ENCODE measurements around the gene ECI2.
"Not testable (repeated sequence)": the region's sequence is repeated elsewhere in the genome, so short reads cannot be mapped to it uniquely, and the experiment has no call there.

Gene ECI2

GRCh38 chr6:4138186-4138585, 2.8 kb upstream of the ECI2 start:
- DNase-seq (ENCODE audit: low read depth in 2 of 2), result no peak

- DNase-seq (ENCODE audit: low read depth in 2 of 2), result no peak
Measured at GRCh38 chr6:4136354-4136831, 1.0 kb upstream of the ECI2 start.

- DNase-seq (ENCODE audit: low read depth in 2 of 2), result peak; percentile 92
Measured at GRCh38 chr6:4135665-4136353, 434 bp upstream of the ECI2 start.

- DNase-seq (ENCODE audit: low read depth in 2 of 2), result no peak
Measured at GRCh38 chr6:4133941-4134838, 1.2 kb downstream of the ECI2 start.

- DNase-seq (ENCODE audit: low read depth in 2 of 2), result no peak
Measured at GRCh38 chr6:4130357-4130987, 4.9 kb downstream of the ECI2 start.

- no peak for DNase-seq (ENCODE audit: low read depth in 2 of 2)
Measured at GRCh38 chr6:4129446-4129845, 5.9 kb downstream of the ECI2 start.

- no peak for DNase-seq (ENCODE audit: low read depth in 2 of 2)
Measured at GRCh38 chr6:4128748-4129147, 6.6 kb downstream of the ECI2 start.

GRCh38 chr6:4128072-4128471, 7.3 kb downstream of the ECI2 start:
- no peak for DNase-seq (ENCODE audit: low read depth in 2 of 2)

GRCh38 chr6:4125933-4126864, 9.2 kb downstream of the ECI2 start:
- peak; percentile 74 to 75 for DNase-seq (ENCODE audit: low read depth in 2 of 2)

GRCh38 chr6:4125500-4125899, 9.9 kb downstream of the ECI2 start:
- no peak for DNase-seq (ENCODE audit: low read depth in 2 of 2)

- no peak for DNase-seq (ENCODE audit: low read depth in 2 of 2)
Measured at GRCh38 chr6:4124351-4124750, 11.0 kb downstream of the ECI2 start.

GRCh38 chr6:4115741-4116140, 19.6 kb downstream of the ECI2 start:
- no peak for DNase-seq (ENCODE audit: low read depth in 2 of 2)

GRCh38 chr6:4114123-4114522, 21.3 kb downstream of the ECI2 start:
- no peak for DNase-seq (ENCODE audit: low read depth in 2 of 2)

GRCh38 chr6:4113649-4114048, 21.7 kb downstream of the ECI2 start:
- no peak for DNase-seq (ENCODE audit: low read depth in 2 of 2)

GRCh38 chr6:4112366-4112765, 23.0 kb downstream of the ECI2 start:
- DNase-seq (ENCODE audit: low read depth in 2 of 2), result no peak

- DNase-seq (ENCODE audit: low read depth in 2 of 2), result not testable (repeated sequence)
Measured at GRCh38 chr6:4109363-4109815, 26.0 kb downstream of the ECI2 start.

GRCh38 chr6:4108561-4109093, 26.7 kb downstream of the ECI2 start:
- no peak for DNase-seq (ENCODE audit: low read depth in 2 of 2)

- DNase-seq (ENCODE audit: low read depth in 2 of 2), result no peak
Measured at GRCh38 chr6:4107873-4108272, 27.5 kb downstream of the ECI2 start.

- no peak for DNase-seq (ENCODE audit: low read depth in 2 of 2)
Measured at GRCh38 chr6:4105980-4106536, 29.3 kb downstream of the ECI2 start.

- DNase-seq (ENCODE audit: low read depth in 2 of 2), result no peak
Measured at GRCh38 chr6:4103929-4104328, 31.4 kb downstream of the ECI2 start.
